ENCODE data around the gene DLGAP1. TPM values are rescaled to one million over a fixed set of nuclear protein-coding genes. Genes with fewer than 3 reads are reported as not detected.

The DLGAP1 gene
- total and polyA plus RNA-seq, 10 of the 15 experiments (the other 5 are each of a cell fraction or from before 2014, with no cell fraction given) = 0.23 to 27.6 (median 1.9) TPM

GRCh38 chr18:3581890-3582289, 873.2 kb downstream of the DLGAP1 start:
- Histone ChIP-seq H3K79me2 (ENCODE audit: control insufficient read depth, insufficient read depth, low read length) (no peaks in the 10 kb centered on the region), H3K36me3 (ENCODE audit: control insufficient read depth in 2 of 2, insufficient read depth in 2 of 2, low read length in 1 of 2) (no peaks in the 10 kb centered on the region; a peak in 1 of 4 replicates), H3K9me3 (replicated peaks; ENCODE audit: control insufficient read depth, insufficient read depth, low read length) (no peaks in the 10 kb centered on the region), H3K4me2 (ENCODE audit: control insufficient read depth, insufficient read depth) (no peak overlapping the region), H3K27me3 (replicated peaks in 1 of 2; ENCODE audit: control insufficient read depth in 2 of 2, insufficient read depth in 2 of 2, low read length in 1 of 2) (no peaks in the 10 kb centered on the region), H3K4me1 (ENCODE audit: control insufficient read depth, insufficient read depth, low read length) (peaks cover 23% of the 10 kb centered on the region), H4K20me1 (ENCODE audit: control insufficient read depth, insufficient read depth) (no peaks in the 10 kb centered on the region), H2AFZ (ENCODE audit: control insufficient read depth, low read depth, low read length) (no peak overlapping the region), H3K27ac (ENCODE audit: control insufficient read depth, insufficient read depth) (no peak overlapping the region), H3K4me3 (no peak overlapping the region), H3K9ac (ENCODE audit: control insufficient read depth, insufficient read depth, low read length) (no peak overlapping the region)
- ChIA-PET RAD21 (ENCODE audit: unreplicated experiment) (no interaction called here), CTCF (no interaction called here), POLR2A (no interaction called here), SMC1A (ENCODE audit: uncharacterized antibody, unreplicated experiment) (no interaction called here)
- in situ Hi-C loops (cut with MboI) (no loop called here), intact Hi-C loops (cut with micrococcal nuclease; ENCODE audit: unreplicated experiment) (no loop called here)
- no peak for DNase-seq (ENCODE audit: low read depth, low spot score)
- TF ChIP-seq IKZF1 (conservative IDR thresholded peaks at IDR 0.05) (no peak), PAX8 (IDR thresholded peaks at IDR 0.05) (no peak), CBX3 (IDR thresholded peaks at IDR 0.05; ENCODE audit: borderline replicate concordance, low read depth) (no peak), GATAD2B (conservative IDR thresholded peaks at IDR 0.05; ENCODE audit: low read depth) (no peak), TARDBP (IDR thresholded peaks at IDR 0.05; ENCODE audit: borderline replicate concordance) (no peak), HDAC2 (IDR thresholded peaks at IDR 0.05) (no peak), ZBTB4 (CRISPR knock-in tag; IDR thresholded peaks at IDR 0.05) (no peak), TCF12 (IDR thresholded peaks at IDR 0.05; ENCODE audit: low read depth, low read length) (no peak), SKIL (IDR thresholded peaks at IDR 0.05; ENCODE audit: low read depth, poor library complexity, severe bottlenecking) (no peak), GABPA (IDR thresholded peaks at IDR 0.05; ENCODE audit: low read depth) (no peak), FOXK2 (IDR thresholded peaks at IDR 0.05) (no peak), SUZ12 (IDR thresholded peaks at IDR 0.05; ENCODE audit: unreplicated experiment) (no peak), CREB1 (IDR thresholded peaks at IDR 0.05; ENCODE audit: low read depth) (no peak), BCL11A (IDR thresholded peaks at IDR 0.05; ENCODE audit: low read depth, low read length) (no peak), FOS (IDR thresholded peaks at IDR 0.05; ENCODE audit: borderline replicate concordance, extremely low read depth, insufficient read length) (no peak), CBX5 (IDR thresholded peaks at IDR 0.05; ENCODE audit: low read depth) (no peak), SMARCA5 (IDR thresholded peaks at IDR 0.05) (no peak), TCF7 (IDR thresholded peaks at IDR 0.05; ENCODE audit: borderline replicate concordance) (no peak)
- TF ChIP-seq, protein P1, sequence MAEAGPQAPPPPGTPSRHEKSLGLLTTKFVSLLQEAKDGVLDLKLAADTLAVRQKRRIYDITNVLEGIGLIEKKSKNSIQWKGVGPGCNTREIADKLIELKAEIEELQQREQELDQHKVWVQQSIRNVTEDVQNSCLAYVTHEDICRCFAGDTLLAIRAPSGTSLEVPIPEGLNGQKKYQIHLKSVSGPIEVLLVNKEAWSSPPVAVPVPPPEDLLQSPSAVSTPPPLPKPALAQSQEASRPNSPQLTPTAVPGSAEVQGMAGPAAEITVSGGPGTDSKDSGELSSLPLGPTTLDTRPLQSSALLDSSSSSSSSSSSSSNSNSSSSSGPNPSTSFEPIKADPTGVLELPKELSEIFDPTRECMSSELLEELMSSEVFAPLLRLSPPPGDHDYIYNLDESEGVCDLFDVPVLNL (IDR thresholded peaks at IDR 0.05; ENCODE audit: low read depth, low read length) = no peak
- 54% methylated on average over 13 of the region's 13 CpGs for WGBS (ENCODE audit: insufficient coverage, insufficient replicate concordance, low lambda C conversion rate, missing lambda C conversion rate)
- no peak for ATAC-seq
- no TSS peak for BruUV-seq (replicated peaks)
- no peak for FAIRE-seq
